MM.1S (cell line): ENCODE results near the gene ITPRIP.

Experiments used
- EZH2 ChIP-seq: fragments of 300-600 bp; sonication (generic); optimal IDR thresholded peaks from 2 replicates; pipeline ENCODE3; 2017; ENCODE audit warnings: low read depth, mild to moderate bottlenecking, antibody characterized with exemption, low read length, mixed read lengths
- EZH2phosphoT487 ChIP-seq: fragments of 300-600 bp; sonication (generic); IDR thresholded peaks from 2 replicates; pipeline ENCODE4 v1.6.1; 2018; ENCODE audit warnings: antibody characterized with exemption, low read length
- TF ChIP-seq, protein P1 (sequence below): fragments of 300-600 bp; sonication (generic); IDR thresholded peaks from 2 replicates; pipeline ENCODE4 v1.5.1; 2016; ENCODE audit warnings: antibody characterized with exemption, low read length, mixed read lengths

DNA sequence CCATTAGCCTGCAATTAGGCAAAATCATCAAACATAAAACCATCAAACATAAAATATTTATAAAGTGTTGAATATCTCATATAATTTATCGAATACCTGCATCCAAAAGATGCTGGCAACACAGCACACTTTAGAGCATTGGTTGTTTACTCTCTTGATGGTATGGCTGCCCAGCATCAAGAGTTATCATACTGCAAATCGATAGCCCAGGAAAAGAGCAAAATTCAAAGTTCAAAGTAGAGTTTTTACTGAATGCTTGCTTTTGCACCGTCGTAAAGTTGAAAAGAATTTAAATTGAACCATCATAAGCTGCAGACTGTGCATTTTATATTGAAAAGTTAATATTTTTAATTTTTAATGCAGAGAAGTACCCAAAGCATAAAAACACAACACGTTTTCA is 73.5 kb downstream of the ITPRIP start:
- TF ChIP-seq, protein P1, sequence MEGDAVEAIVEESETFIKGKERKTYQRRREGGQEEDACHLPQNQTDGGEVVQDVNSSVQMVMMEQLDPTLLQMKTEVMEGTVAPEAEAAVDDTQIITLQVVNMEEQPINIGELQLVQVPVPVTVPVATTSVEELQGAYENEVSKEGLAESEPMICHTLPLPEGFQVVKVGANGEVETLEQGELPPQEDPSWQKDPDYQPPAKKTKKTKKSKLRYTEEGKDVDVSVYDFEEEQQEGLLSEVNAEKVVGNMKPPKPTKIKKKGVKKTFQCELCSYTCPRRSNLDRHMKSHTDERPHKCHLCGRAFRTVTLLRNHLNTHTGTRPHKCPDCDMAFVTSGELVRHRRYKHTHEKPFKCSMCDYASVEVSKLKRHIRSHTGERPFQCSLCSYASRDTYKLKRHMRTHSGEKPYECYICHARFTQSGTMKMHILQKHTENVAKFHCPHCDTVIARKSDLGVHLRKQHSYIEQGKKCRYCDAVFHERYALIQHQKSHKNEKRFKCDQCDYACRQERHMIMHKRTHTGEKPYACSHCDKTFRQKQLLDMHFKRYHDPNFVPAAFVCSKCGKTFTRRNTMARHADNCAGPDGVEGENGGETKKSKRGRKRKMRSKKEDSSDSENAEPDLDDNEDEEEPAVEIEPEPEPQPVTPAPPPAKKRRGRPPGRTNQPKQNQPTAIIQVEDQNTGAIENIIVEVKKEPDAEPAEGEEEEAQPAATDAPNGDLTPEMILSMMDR = no peak
- TF ChIP-seq EZH2 (no peak), EZH2phosphoT487 (no peak)
